Embryonic facial prominence (tissue), 1 donor: Measurements from ENCODE around the gene SPEN.
"Not testable (repeated sequence)": the region's sequence is repeated elsewhere in the genome, so short reads cannot be mapped to it uniquely, and the experiment has no call there.

Experiments
- DNase-seq: peaks from one replicate; pipeline ENCODE4 v3.0.0-alpha.2; 2016; ENCODE audit errors: extremely low spot score

The SPEN gene

GRCh38 chr1:15847100-15847892, at the start of gene SPEN:
SPEN (plus strand) TSS chr1:15847707; CDS start chr1:15848068, 361 bp downstream.
- peak; percentile 92 for DNase-seq

- DNase-seq = no peak
Measured at GRCh38 chr1:15799004-15799867, 48.3 kb upstream of the SPEN start.

GRCh38 chr1:15799928-15800835, 47.3 kb upstream of the SPEN start:
- no peak for DNase-seq

- no peak for DNase-seq
Measured at GRCh38 chr1:15802234-15802965, 45.1 kb upstream of the SPEN start.

- no peak for DNase-seq
Measured at GRCh38 chr1:15803380-15803779, 44.1 kb upstream of the SPEN start.

- no peak for DNase-seq
Measured at GRCh38 chr1:15804060-15804459, 43.4 kb upstream of the SPEN start.

- DNase-seq = no peak
Measured at GRCh38 chr1:15807121-15807520, 40.4 kb upstream of the SPEN start.

GRCh38 chr1:15807549-15807948, 40.0 kb upstream of the SPEN start, which contains the start of gene UQCRHL:
UQCRHL (minus strand) TSS chr1:15807649; CDS start chr1:15807649, 0 bp downstream.
- not testable (repeated sequence) for DNase-seq

- no peak for DNase-seq
Measured at GRCh38 chr1:15808955-15809354, 38.6 kb upstream of the SPEN start.

GRCh38 chr1:15810073-15810472, 37.4 kb upstream of the SPEN start:
- no peak for DNase-seq

GRCh38 chr1:15816674-15817073, 30.8 kb upstream of the SPEN start:
- no peak for DNase-seq

GRCh38 chr1:15820478-15820877, 27.0 kb upstream of the SPEN start:
- no peak for DNase-seq

GRCh38 chr1:15825800-15826199, 21.7 kb upstream of the SPEN start:
- no peak for DNase-seq

- DNase-seq = no peak
Measured at GRCh38 chr1:15826810-15827507, 20.5 kb upstream of the SPEN start.

GRCh38 chr1:15827567-15827966, 19.9 kb upstream of the SPEN start:
- not testable (repeated sequence) for DNase-seq

- not testable (repeated sequence) for DNase-seq
Measured at GRCh38 chr1:15828931-15829330, 18.6 kb upstream of the SPEN start.

GRCh38 chr1:15830258-15830657, 17.2 kb upstream of the SPEN start:
- no peak for DNase-seq

GRCh38 chr1:15833069-15833679, 14.3 kb upstream of the SPEN start:
- DNase-seq = no peak

- peak; percentile 92 for DNase-seq
Measured at GRCh38 chr1:15833842-15834405, 13.6 kb upstream of the SPEN start.
